ENCODE measurements around the gene TBXAS1. TPM values are rescaled to one million over a fixed set of nuclear protein-coding genes. Genes with fewer than 3 reads are reported as not detected.

TBXAS1 gene
- total and polyA plus RNA-seq, 2 experiments from 2014 or later = 1.3 TPM; not detected in 1

DNA sequence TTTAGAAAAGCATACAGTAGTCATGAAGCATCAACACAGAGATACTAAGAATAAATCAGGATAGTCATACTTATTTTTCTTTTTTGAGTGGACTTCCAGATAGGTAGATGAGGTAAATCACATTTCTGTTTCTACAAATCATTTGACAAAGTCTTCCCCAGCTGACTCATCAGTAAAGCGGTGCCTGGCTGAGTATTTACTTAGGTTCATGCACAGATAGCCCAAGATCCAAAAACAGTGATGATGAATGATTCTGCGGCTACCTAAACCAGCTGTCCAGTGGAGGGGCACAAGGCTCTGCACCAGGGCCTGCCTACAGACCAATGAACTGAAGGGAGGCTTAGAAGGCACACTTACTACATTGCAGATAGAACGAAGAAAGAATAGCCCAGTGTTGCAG lies 120.6 kb downstream of the TBXAS1 start:
- no peak overlapping the region for H3K4me3 Mint-ChIP-seq
- Histone ChIP-seq H3K79me2 (replicated peaks; ENCODE audit: insufficient read depth) (no peaks in the 10 kb centered on the region), H3K36me3 (ENCODE audit: insufficient read depth) (no peaks in the 10 kb centered on the region; the same call in 1 of the 2 replicates), H3K4me2 (no peak overlapping the region), H2AFZ (no peak overlapping the region), H3K9me2 (ENCODE audit: insufficient read depth) (0 out of 2 replicates have a peak, but pooled peaks cover 10% of the 10 kb centered on the region), H3K27me3 (ENCODE audit: insufficient read depth) (no peaks in the 10 kb centered on the region), H3K4me1 (ENCODE audit: insufficient read depth) (0 out of 2 replicates have a peak, but pooled peaks cover 7% of the 10 kb centered on the region), H3F3A (replicated peaks; ENCODE audit: low read depth) (no peaks in the 10 kb centered on the region), H4K20me1 (replicated peaks; ENCODE audit: insufficient read depth) (no peaks in the 10 kb centered on the region), H3K4me3 (no peak overlapping the region), H3K27ac (ENCODE audit: low read depth) (no peak overlapping the region)
- H3K27ac Mint-ChIP-seq = no peak overlapping the region
- H3K4me1 Mint-ChIP-seq = peaks cover 5% of the 10 kb centered on the region; the same call in 2 of the 3 replicates
- peaks cover 17% of the 10 kb centered on the region for H3K9me3 Mint-ChIP-seq
- peaks cover 10% of the 10 kb centered on the region for H3K27me3 Mint-ChIP-seq (ENCODE audit: insufficient read depth, low read depth, poor library complexity)
- ATAC-seq = no peak
- no peak for DNase-seq (ENCODE audit: low spot score)
- TF ChIP-seq ZNF114 (CRISPR knock-in tag; IDR thresholded peaks at IDR 0.05) (no peak), ZNF331 (CRISPR knock-in tag; IDR thresholded peaks at IDR 0.05; ENCODE audit: low read depth) (no peak), JUNB (IDR thresholded peaks at IDR 0.05; ENCODE audit: unreplicated experiment) (no peak), EZH2 (IDR thresholded peaks at IDR 0.05; ENCODE audit: low read depth, unreplicated experiment) (no peak), NANOG (IDR thresholded peaks at IDR 0.05; ENCODE audit: borderline replicate concordance) (no peak), ZNF462 (CRISPR knock-in tag; IDR thresholded peaks at IDR 0.05) (no peak)
- TF ChIP-seq, protein P1, sequence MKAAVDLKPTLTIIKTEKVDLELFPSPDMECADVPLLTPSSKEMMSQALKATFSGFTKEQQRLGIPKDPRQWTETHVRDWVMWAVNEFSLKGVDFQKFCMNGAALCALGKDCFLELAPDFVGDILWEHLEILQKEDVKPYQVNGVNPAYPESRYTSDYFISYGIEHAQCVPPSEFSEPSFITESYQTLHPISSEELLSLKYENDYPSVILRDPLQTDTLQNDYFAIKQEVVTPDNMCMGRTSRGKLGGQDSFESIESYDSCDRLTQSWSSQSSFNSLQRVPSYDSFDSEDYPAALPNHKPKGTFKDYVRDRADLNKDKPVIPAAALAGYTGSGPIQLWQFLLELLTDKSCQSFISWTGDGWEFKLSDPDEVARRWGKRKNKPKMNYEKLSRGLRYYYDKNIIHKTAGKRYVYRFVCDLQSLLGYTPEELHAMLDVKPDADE (IDR thresholded peaks at IDR 0.05) = no peak
- TF ChIP-seq, protein P2, sequence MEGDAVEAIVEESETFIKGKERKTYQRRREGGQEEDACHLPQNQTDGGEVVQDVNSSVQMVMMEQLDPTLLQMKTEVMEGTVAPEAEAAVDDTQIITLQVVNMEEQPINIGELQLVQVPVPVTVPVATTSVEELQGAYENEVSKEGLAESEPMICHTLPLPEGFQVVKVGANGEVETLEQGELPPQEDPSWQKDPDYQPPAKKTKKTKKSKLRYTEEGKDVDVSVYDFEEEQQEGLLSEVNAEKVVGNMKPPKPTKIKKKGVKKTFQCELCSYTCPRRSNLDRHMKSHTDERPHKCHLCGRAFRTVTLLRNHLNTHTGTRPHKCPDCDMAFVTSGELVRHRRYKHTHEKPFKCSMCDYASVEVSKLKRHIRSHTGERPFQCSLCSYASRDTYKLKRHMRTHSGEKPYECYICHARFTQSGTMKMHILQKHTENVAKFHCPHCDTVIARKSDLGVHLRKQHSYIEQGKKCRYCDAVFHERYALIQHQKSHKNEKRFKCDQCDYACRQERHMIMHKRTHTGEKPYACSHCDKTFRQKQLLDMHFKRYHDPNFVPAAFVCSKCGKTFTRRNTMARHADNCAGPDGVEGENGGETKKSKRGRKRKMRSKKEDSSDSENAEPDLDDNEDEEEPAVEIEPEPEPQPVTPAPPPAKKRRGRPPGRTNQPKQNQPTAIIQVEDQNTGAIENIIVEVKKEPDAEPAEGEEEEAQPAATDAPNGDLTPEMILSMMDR (conservative IDR thresholded peaks at IDR 0.05; ENCODE audit: low read depth in 2 of 2) = no peak
- TF ChIP-seq, protein P3, sequence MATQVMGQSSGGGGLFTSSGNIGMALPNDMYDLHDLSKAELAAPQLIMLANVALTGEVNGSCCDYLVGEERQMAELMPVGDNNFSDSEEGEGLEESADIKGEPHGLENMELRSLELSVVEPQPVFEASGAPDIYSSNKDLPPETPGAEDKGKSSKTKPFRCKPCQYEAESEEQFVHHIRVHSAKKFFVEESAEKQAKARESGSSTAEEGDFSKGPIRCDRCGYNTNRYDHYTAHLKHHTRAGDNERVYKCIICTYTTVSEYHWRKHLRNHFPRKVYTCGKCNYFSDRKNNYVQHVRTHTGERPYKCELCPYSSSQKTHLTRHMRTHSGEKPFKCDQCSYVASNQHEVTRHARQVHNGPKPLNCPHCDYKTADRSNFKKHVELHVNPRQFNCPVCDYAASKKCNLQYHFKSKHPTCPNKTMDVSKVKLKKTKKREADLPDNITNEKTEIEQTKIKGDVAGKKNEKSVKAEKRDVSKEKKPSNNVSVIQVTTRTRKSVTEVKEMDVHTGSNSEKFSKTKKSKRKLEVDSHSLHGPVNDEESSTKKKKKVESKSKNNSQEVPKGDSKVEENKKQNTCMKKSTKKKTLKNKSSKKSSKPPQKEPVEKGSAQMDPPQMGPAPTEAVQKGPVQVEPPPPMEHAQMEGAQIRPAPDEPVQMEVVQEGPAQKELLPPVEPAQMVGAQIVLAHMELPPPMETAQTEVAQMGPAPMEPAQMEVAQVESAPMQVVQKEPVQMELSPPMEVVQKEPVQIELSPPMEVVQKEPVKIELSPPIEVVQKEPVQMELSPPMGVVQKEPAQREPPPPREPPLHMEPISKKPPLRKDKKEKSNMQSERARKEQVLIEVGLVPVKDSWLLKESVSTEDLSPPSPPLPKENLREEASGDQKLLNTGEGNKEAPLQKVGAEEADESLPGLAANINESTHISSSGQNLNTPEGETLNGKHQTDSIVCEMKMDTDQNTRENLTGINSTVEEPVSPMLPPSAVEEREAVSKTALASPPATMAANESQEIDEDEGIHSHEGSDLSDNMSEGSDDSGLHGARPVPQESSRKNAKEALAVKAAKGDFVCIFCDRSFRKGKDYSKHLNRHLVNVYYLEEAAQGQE (IDR thresholded peaks at IDR 0.05; ENCODE audit: unreplicated experiment) = no peak
- peaks cover 8% of the 10 kb centered on the region; the same call in 1 of the 3 replicates for H3K36me3 Mint-ChIP-seq (ENCODE audit: low read depth)
